GM12878 (cell line): ENCODE data around the gene EYS.

Experiments used
- CUX1 ChIP-seq: IDR thresholded peaks from 2 replicates; pipeline ENCODE4 v1.6.1; 2012; ENCODE audit warnings: improper control_type of control experiment, low read depth, low read length; ENCODE audit not compliant: insufficient replicate concordance
- EP300 ChIP-seq, 2 experiments: fragments of 150-350 bp in 1 of 2; IDR thresholded peaks; 2 replicates each; pipeline ENCODE4 v1.6.1; 2011 to 2012; ENCODE audit warnings: low read depth in 2 of 2, low read length in 2 of 2, borderline replicate concordance in 1 of 2, improper control_type of control experiment in 1 of 2, inconsistent platforms in 1 of 2; ENCODE audit not compliant: control insufficient read depth in 1 of 2
- GABPA ChIP-seq: IDR thresholded peaks from 2 replicates; pipeline ENCODE4 v1.6.1; 2014; ENCODE audit warnings: antibody characterized with exemption, low read depth, mild to moderate bottlenecking, inconsistent platforms
- MAX ChIP-seq: IDR thresholded peaks from 2 replicates; pipeline ENCODE4 v1.6.1; 2012; ENCODE audit warnings: low read depth, low read length, improper control_type of control experiment
- MYC ChIP-seq: IDR thresholded peaks from 2 replicates; pipeline ENCODE4 v1.6.1; 2011; ENCODE audit warnings: mild to moderate bottlenecking, low read length, moderate library complexity, inconsistent platforms; ENCODE audit not compliant: insufficient read depth, insufficient replicate concordance, insufficient read length, severe bottlenecking
- RAD21 ChIP-seq: IDR thresholded peaks from 2 replicates; pipeline ENCODE4 v1.6.1; 2011; ENCODE audit warnings: mild to moderate bottlenecking, low read depth, low read length, moderate library complexity; ENCODE audit not compliant: insufficient read depth
- SREBF1 ChIP-seq: IDR thresholded peaks from 2 replicates; pipeline ENCODE4 v1.6.1; 2012; ENCODE audit warnings: mild to moderate bottlenecking, low read length
- STAT3 ChIP-seq: IDR thresholded peaks from 2 replicates; pipeline ENCODE4 v1.6.1; 2011; ENCODE audit warnings: low read depth, low read length, improper control_type of control experiment
- TCF12 ChIP-seq: IDR thresholded peaks from 2 replicates; pipeline ENCODE4 v1.6.1; 2011; ENCODE audit warnings: low read depth, mild to moderate bottlenecking, low read length
- YY1 ChIP-seq: IDR thresholded peaks from 2 replicates; pipeline ENCODE4 v1.6.1; 2011; ENCODE audit warnings: low read depth, mild to moderate bottlenecking, low read length

GRCh38 chr6:63785006-63785405 is 1922.0 kb downstream of the EYS start:
- TF ChIP-seq STAT3 (no peak), TCF12 (no peak), EP300 (IDR thresholded peaks at IDR 0.05; ENCODE audit: borderline replicate concordance in 1 of 2, control insufficient read depth in 1 of 2, low read depth in 2 of 2, low read length in 2 of 2) (no peak), CUX1 (no peak), RAD21 (no peak), MAX (no peak), GABPA (no peak), SREBF1 (no peak), MYC (no peak), YY1 (no peak)
